HEK293 (cell line): Measurements from ENCODE around the gene PPT2.

Experiments used
- CTCF ChIA-PET: fragments of 350-600 bp; formaldehyde crosslinking; extraction: SDS; loops from one replicate; lab custom pipeline; 2021; ENCODE audit warnings: antibody characterized with exemption; lab: Yijun Ruan, JAX
- POLR2A ChIA-PET: fragments of 300-600 bp; formaldehyde crosslinking; extraction: SDS; loops from one replicate; lab custom pipeline; 2020; ENCODE audit warnings: antibody characterized with exemption, inconsistent platforms; lab: Yijun Ruan, JAX
- H3K27ac ChIP-seq: fragments of 200-500 bp; sonication (Bioruptor generic); 2 replicates; pipeline ENCODE4 v1.5.1; 2014; ENCODE audit warnings: low read depth, low read length, control low read depth, inconsistent platforms; ENCODE audit errors: extremely low read depth
- H3K36me3 ChIP-seq, 2 experiments: fragments of 200-500 bp in 1 of 2; sonication (Bioruptor generic) in 1 of 2; 1 replicate in 1 of 2; 2 replicates in 1 of 2; pipeline ENCODE4 v1.5.1; 2014 to 2017; ENCODE audit warnings: inconsistent platforms in 2 of 2, low read length in 2 of 2; ENCODE audit not compliant: control insufficient read depth in 2 of 2, insufficient read depth in 1 of 2
- H3K4me1 ChIP-seq: fragments of 200-500 bp; sonication (Bioruptor generic); 2 replicates; pipeline ENCODE4 v1.5.1; 2014; ENCODE audit warnings: mild to moderate bottlenecking, low read length, inconsistent platforms; ENCODE audit not compliant: control insufficient read depth, insufficient read depth
- H3K4me3 ChIP-seq: 2 replicates; pipeline ENCODE4 v1.5.1; 2011; ENCODE audit warnings: low read depth, mild to moderate bottlenecking, control low read depth, low read length, moderate library complexity
- H3K9me3 ChIP-seq: fragments of 200-500 bp; sonication (Bioruptor generic); 2 replicates; pipeline ENCODE4 v1.5.1; 2014; ENCODE audit warnings: low read depth, low read length, inconsistent platforms; ENCODE audit not compliant: control insufficient read depth, insufficient read depth
- BCL11A ChIP-seq: fragments of 450-650 bp; formaldehyde crosslinking; IDR thresholded peaks from 2 replicates; pipeline ENCODE4 v1.5.1; 2016; ENCODE audit warnings: low read depth, missing biosample characterization, missing genetic modification characterization
- KLF1 ChIP-seq: fragments of 450-650 bp; formaldehyde crosslinking; IDR thresholded peaks from 2 replicates; pipeline ENCODE4 v1.5.1; 2016; ENCODE audit warnings: missing biosample characterization, missing genetic modification characterization
- KLF10 ChIP-seq: fragments of 450-650 bp; IDR thresholded peaks from 2 replicates; pipeline ENCODE4 v1.5.1; 2018; ENCODE audit warnings: missing biosample characterization, mild to moderate bottlenecking, missing genetic modification characterization
- MEIS1 ChIP-seq: sonication (generic); formaldehyde crosslinking; IDR thresholded peaks from 2 replicates; pipeline ENCODE4 v1.8.1; 2022; ENCODE audit warnings: missing genetic modification reagents, mild to moderate bottlenecking, borderline replicate concordance
- REPIN1 ChIP-seq: fragments of 450-650 bp; formaldehyde crosslinking; IDR thresholded peaks from 2 replicates; pipeline ENCODE4 v1.5.1; 2017; ENCODE audit warnings: missing biosample characterization, missing genetic modification characterization, low read depth
- SCRT2 ChIP-seq: fragments of 450-650 bp; formaldehyde crosslinking; IDR thresholded peaks from 2 replicates; pipeline ENCODE4 v1.5.1; 2016; ENCODE audit warnings: missing biosample characterization, missing genetic modification characterization
- SP2 ChIP-seq: fragments of 450-650 bp; formaldehyde crosslinking; IDR thresholded peaks from 2 replicates; pipeline ENCODE4 v1.5.1; 2016; ENCODE audit warnings: missing biosample characterization, missing genetic modification characterization
- SP3 ChIP-seq: fragments of 450-650 bp; formaldehyde crosslinking; IDR thresholded peaks from 2 replicates; pipeline ENCODE4 v1.5.1; 2016; ENCODE audit warnings: missing biosample characterization, missing genetic modification characterization
- ZBTB17 ChIP-seq: fragments of 450-650 bp; formaldehyde crosslinking; IDR thresholded peaks from 2 replicates; pipeline ENCODE4 v1.5.1; 2016; ENCODE audit warnings: missing biosample characterization, missing genetic modification characterization
- ZFP69B ChIP-seq: fragments of 450-650 bp; formaldehyde crosslinking; IDR thresholded peaks from 2 replicates; pipeline ENCODE4 v1.5.1; 2016; ENCODE audit warnings: missing biosample characterization, missing genetic modification characterization
- ZNF211 ChIP-seq: fragments of 450-650 bp; formaldehyde crosslinking; IDR thresholded peaks from 2 replicates; pipeline ENCODE4 v1.5.1; 2016; ENCODE audit warnings: low read depth, missing biosample characterization, missing genetic modification characterization
- ZNF221 ChIP-seq: fragments of 450-650 bp; formaldehyde crosslinking; IDR thresholded peaks from 2 replicates; pipeline ENCODE4 v1.5.1; 2017; ENCODE audit warnings: missing biosample characterization, missing genetic modification characterization, borderline replicate concordance
- ZNF548 ChIP-seq: fragments of 450-650 bp; formaldehyde crosslinking; IDR thresholded peaks from 2 replicates; pipeline ENCODE4 v1.5.1; 2016; ENCODE audit warnings: missing biosample characterization, missing genetic modification characterization
- ZNF561 ChIP-seq: fragments of 450-650 bp; IDR thresholded peaks from 2 replicates; pipeline ENCODE4 v1.5.1; 2018; ENCODE audit warnings: missing biosample characterization, missing genetic modification characterization, borderline replicate concordance
- ZNF610 ChIP-seq: fragments of 450-650 bp; formaldehyde crosslinking; IDR thresholded peaks from 2 replicates; pipeline ENCODE4 v1.5.1; 2016; ENCODE audit warnings: missing biosample characterization, missing genetic modification characterization, borderline replicate concordance
- ZNF768 ChIP-seq: fragments of 450-650 bp; formaldehyde crosslinking; IDR thresholded peaks from 2 replicates; pipeline ENCODE4 v1.5.1; 2018; ENCODE audit warnings: missing biosample characterization, mild to moderate bottlenecking, missing genetic modification characterization

The PPT2 gene

GRCh38 chr6:32147401-32148132 lies 6.4 kb upstream of the PPT2 start (continued):
- TF ChIP-seq ZBTB17 (tag by site-specific recombination) (no peak), ZNF610 (tag by site-specific recombination) (no peak), KLF10 (tag by site-specific recombination) (no peak), ZNF561 (no peak), ZNF221 (no peak), ZFP69B (tag by site-specific recombination) (no peak)

DNA sequence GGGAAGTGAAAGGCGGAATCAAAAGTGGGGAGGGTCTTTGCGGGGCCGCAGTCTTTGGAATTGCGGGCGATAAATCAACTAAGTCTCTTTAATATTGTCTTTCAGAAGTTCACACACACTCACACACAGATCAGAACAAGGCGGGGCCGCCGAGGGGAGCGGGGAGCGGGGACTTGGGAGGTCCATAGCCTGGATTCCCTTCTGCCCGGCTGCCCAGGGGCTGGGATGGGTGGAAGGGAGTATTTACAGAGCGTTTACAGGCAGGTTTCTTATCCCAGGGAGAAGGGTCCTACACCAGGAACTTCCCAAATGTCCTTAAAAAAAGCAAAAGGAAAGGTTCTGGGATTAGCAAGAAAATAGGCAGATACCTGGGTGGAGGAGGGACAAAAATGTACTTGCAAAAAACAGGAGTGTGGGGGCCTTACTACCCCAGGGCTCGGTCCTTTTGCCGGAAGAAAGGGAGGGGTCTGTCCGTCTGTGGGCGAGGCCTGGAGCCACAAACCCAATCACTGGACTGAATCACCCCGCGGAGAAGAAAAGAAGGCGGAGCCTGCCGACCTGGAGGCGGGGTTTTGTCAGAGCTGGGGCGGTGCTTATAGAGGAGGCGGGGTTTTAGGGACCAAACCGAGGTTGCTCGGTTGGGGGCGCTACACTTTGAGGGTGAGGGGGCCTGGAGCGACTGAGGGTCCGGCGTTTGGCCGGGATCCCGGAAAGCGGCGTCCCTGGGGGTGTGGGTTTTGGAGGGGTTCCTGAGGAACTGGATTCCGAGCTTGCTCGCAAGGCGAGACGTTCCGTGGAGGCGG lies 5.5 kb upstream of the PPT2 start:
- Histone ChIP-seq H3K27ac (no peak overlapping the region), H3K4me3 (no peak overlapping the region), H3K9me3 (no peaks in the 10 kb centered on the region), H3K4me1 (peaks cover 9% of the 10 kb centered on the region; the same call in 1 of the 2 replicates), H3K36me3 (no peaks in the 10 kb centered on the region)
- TF ChIP-seq SP3 (tag by site-specific recombination) (peak; percentile 38; the same call in 1 of the 2 replicates), SP2 (tag by site-specific recombination) (peak; percentile 29), BCL11A (tag by site-specific recombination) (no peak), REPIN1 (no peak)
- ChIA-PET CTCF (interaction anchor here (0.6 to 2.1 kb wide), 3 partner anchors 30 to 638 kb away, joined by 3 to 9 read pairs (median 3); no protein-coding TSS in a partner anchor), POLR2A (interaction anchor here (0.9 to 1.2 kb wide), 2 partner anchors 19 to 250 kb away, joined by 3 to 4 read pairs; partner anchors contain the start of gene FKBPL)

GRCh38 chr6:32149092-32149755 lies 4.7 kb upstream of the PPT2 start:
- no peak overlapping the region for H3K27ac ChIP-seq
- POLR2A ChIA-PET = no interaction called here
- H3K36me3 ChIP-seq = no peaks in the 10 kb centered on the region
- peak; percentile 45; the same call in 1 of the 2 replicates for TF ChIP-seq SCRT2
- TF ChIP-seq ZNF548 (tag by site-specific recombination) = no peak
- no peak overlapping the region for H3K4me3 ChIP-seq
- CTCF ChIA-PET = no interaction called here
- H3K4me1 ChIP-seq = peaks cover 9% of the 10 kb centered on the region; the same call in 1 of the 2 replicates
- H3K9me3 ChIP-seq = no peaks in the 10 kb centered on the region

- peaks cover 9% of the 10 kb centered on the region; the same call in 1 of the 2 replicates for H3K4me1 ChIP-seq
- no peaks in the 10 kb centered on the region for H3K9me3 ChIP-seq
- POLR2A ChIA-PET = interaction anchor here (3.4 kb wide), 1 partner anchor 21 kb away, joined by 38 read pairs; the partner anchor contains the start of genes ATF6B and FKBPL
- CTCF ChIA-PET = no interaction called here
- no peak overlapping the region for H3K27ac ChIP-seq
- TF ChIP-seq KLF1 (tag by site-specific recombination) (no peak), ZNF211 (tag by site-specific recombination) (no peak), ZNF768 (tag by site-specific recombination) (no peak), MEIS1 (CRISPR knock-in tag) (no peak)
- H3K36me3 ChIP-seq = peaks cover 0 to 1% of the 10 kb centered on the region in 2 experiments; a peak in 1 of 3 replicates
- H3K4me3 ChIP-seq = no peak overlapping the region
These were observed 3.7 kb upstream of the PPT2 start for GRCh38 chr6:32149932-32150870.
